Neural cell (in vitro differentiated cells): ENCODE results near the gene SYCN. TPM values are rescaled to one million over a fixed set of nuclear protein-coding genes. Genes with fewer than 3 reads are reported as not detected.

Experiments
- H2AFZ ChIP-seq: fragments of 200-600, 300-800 bp; sonication (generic), shearing (Covaris generic); 2 replicates; pipeline ENCODE4 v1.6.0; 2014; ENCODE audit warnings: low read depth, mild to moderate bottlenecking, antibody characterized with exemption, low read length, moderate library complexity
- H3F3A ChIP-seq: fragments of 200-600 bp; shearing (Covaris generic); 2 replicates; pipeline ENCODE4 v1.6.1; 2016; ENCODE audit warnings: mild to moderate bottlenecking, moderate library complexity, mixed read lengths, antibody characterized with exemption, low read length; ENCODE audit not compliant: insufficient read depth, poor library complexity, severe bottlenecking
- H3K27ac ChIP-seq: fragments of 200-600, 300-800 bp; sonication (generic), shearing (Covaris generic); 2 replicates; pipeline ENCODE4 v1.5.1; 2014; ENCODE audit warnings: mild to moderate bottlenecking, low read length, moderate library complexity
- H3K27me3 ChIP-seq: fragments of 300-800, 200-600 bp; sonication (generic), shearing (Covaris generic); 2 replicates; pipeline ENCODE4 v1.6.0; 2014; ENCODE audit warnings: mild to moderate bottlenecking, low read depth, low read length, moderate library complexity; ENCODE audit not compliant: insufficient read depth
- H3K36me3 ChIP-seq: fragments of 300-800, 200-600 bp; sonication (generic), shearing (Covaris generic); 2 replicates; pipeline ENCODE4 v1.5.1; 2014; ENCODE audit warnings: mild to moderate bottlenecking, antibody characterized with exemption, low read length, moderate library complexity; ENCODE audit not compliant: insufficient read depth
- H3K4me2 ChIP-seq: fragments of 300-800, 200-600 bp; sonication (generic), shearing (Covaris generic); 2 replicates; pipeline ENCODE4 v1.6.0; 2014; ENCODE audit warnings: mild to moderate bottlenecking, low read length
- H3K4me3 ChIP-seq: fragments of 300-800, 200-600 bp; sonication (generic), shearing (Covaris generic); 2 replicates; pipeline ENCODE4 v1.5.1; 2014; ENCODE audit warnings: mild to moderate bottlenecking, low read length, moderate library complexity
- H3K79me2 ChIP-seq: fragments of 200-600 bp; shearing (Covaris generic); replicated peaks from 2 replicates; pipeline ENCODE4 v1.6.0; 2014; ENCODE audit warnings: mild to moderate bottlenecking, low read length, moderate library complexity; ENCODE audit not compliant: insufficient read depth
- H3K9ac ChIP-seq: fragments of 300-800, 200-600 bp; sonication (generic), shearing (Covaris generic); 2 replicates; pipeline ENCODE4 v1.6.1; 2016; ENCODE audit warnings: mild to moderate bottlenecking, low read length, mixed read lengths
- H3K9me2 ChIP-seq: fragments of 200-600 bp; shearing (Covaris generic); 2 replicates; pipeline ENCODE4 v1.6.1; 2016; ENCODE audit warnings: mild to moderate bottlenecking, low read length, mixed read lengths; ENCODE audit not compliant: insufficient read depth
- H3K9me3 ChIP-seq: fragments of 200-600, 300-800 bp; sonication (generic), shearing (Covaris generic); 2 replicates; pipeline ENCODE4 v1.6.1; 2016; ENCODE audit warnings: mild to moderate bottlenecking, mixed run types, low read length, moderate library complexity, mixed read lengths
- H4K20me1 ChIP-seq: fragments of 200-600 bp; shearing (Covaris generic); 2 replicates; pipeline ENCODE4 v1.6.1; 2016; ENCODE audit warnings: mild to moderate bottlenecking, mixed run types; ENCODE audit not compliant: insufficient read depth
- EP300 ChIP-seq: fragments of 450-650 bp; conservative IDR thresholded peaks from 2 replicates; pipeline ENCODE4 v1.6.1; 2014; ENCODE audit warnings: antibody characterized with exemption, mild to moderate bottlenecking, moderate library complexity; ENCODE audit not compliant: poor library complexity, severe bottlenecking
- EZH2 ChIP-seq: fragments of 200-600, 300-800 bp; shearing (Covaris generic), sonication (generic); IDR thresholded peaks from 2 replicates; pipeline ENCODE4 v1.6.1; 2014; ENCODE audit warnings: antibody characterized with exemption, low read length, borderline replicate concordance, mild to moderate bottlenecking; ENCODE audit not compliant: insufficient read depth, poor library complexity, severe bottlenecking
- MXI1 ChIP-seq: fragments of 450-650 bp; conservative IDR thresholded peaks from 2 replicates; pipeline ENCODE4 v1.6.1; 2014; ENCODE audit warnings: antibody characterized with exemption, mild to moderate bottlenecking; ENCODE audit not compliant: poor library complexity, severe bottlenecking
- POLR2AphosphoS5 ChIP-seq: IDR thresholded peaks from 2 replicates; pipeline ENCODE4 v1.6.1; 2012
- RAD21 ChIP-seq: fragments of 450-650 bp; conservative IDR thresholded peaks from 2 replicates; pipeline ENCODE4 v1.6.1; 2014; ENCODE audit warnings: antibody characterized with exemption, mild to moderate bottlenecking, moderate library complexity
- SMC3 ChIP-seq: fragments of 450-650 bp; conservative IDR thresholded peaks from 2 replicates; pipeline ENCODE4 v1.6.1; 2014; ENCODE audit warnings: antibody characterized with exemption, mild to moderate bottlenecking, moderate library complexity; ENCODE audit not compliant: poor library complexity
- TAF1 ChIP-seq: IDR thresholded peaks from 2 replicates; pipeline ENCODE4 v1.6.1; 2012; ENCODE audit warnings: low read depth
- polyA plus RNA-seq: library from polyadenylated mRNA; depleted of rRNA; stranded (reverse); fragments of >200 nt; gene quantifications from 2 replicates; pipeline ENCODE4 v1.2.3, GENCODE V29; 2014
- TF ChIP-seq, protein P1 (sequence below): fragments of 450-650 bp; IDR thresholded peaks from 2 replicates; pipeline ENCODE4 v1.5.1; 2014; ENCODE audit warnings: antibody characterized with exemption, mild to moderate bottlenecking, moderate library complexity; ENCODE audit not compliant: poor library complexity, severe bottlenecking
- TF ChIP-seq, protein P2 (sequence below): IDR thresholded peaks from 2 replicates; pipeline ENCODE4 v1.6.1; 2012; ENCODE audit warnings: borderline replicate concordance

The SYCN gene
- polyA plus RNA-seq, 1 donor from 2014 or later: not detected

DNA sequence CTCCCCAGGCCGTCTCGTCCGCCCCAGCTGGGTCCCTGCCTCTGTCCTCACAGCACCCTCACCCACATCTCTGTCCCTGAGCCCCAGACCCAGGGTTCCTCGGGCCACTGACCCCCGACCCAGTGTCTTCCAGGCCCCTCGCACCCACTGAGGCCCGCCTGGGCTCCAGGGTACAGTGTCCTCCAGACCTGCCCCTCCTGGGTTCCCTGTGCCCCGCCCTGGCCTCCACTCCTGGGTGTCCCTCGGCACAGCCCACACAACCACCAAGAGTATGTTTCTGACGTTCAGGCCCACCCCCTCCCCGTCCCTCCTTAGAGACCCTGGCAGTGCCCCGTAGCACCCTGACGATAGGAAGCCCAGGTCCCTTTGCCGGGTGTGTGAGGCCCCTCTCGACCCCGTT, 29.9 kb downstream of the SYCN start:
- no peaks in the 10 kb centered on the region for H3K36me3 ChIP-seq
- TF ChIP-seq EZH2 (no peak), SMC3 (no peak), EP300 (no peak), MXI1 (no peak)
- TF ChIP-seq, protein P1, sequence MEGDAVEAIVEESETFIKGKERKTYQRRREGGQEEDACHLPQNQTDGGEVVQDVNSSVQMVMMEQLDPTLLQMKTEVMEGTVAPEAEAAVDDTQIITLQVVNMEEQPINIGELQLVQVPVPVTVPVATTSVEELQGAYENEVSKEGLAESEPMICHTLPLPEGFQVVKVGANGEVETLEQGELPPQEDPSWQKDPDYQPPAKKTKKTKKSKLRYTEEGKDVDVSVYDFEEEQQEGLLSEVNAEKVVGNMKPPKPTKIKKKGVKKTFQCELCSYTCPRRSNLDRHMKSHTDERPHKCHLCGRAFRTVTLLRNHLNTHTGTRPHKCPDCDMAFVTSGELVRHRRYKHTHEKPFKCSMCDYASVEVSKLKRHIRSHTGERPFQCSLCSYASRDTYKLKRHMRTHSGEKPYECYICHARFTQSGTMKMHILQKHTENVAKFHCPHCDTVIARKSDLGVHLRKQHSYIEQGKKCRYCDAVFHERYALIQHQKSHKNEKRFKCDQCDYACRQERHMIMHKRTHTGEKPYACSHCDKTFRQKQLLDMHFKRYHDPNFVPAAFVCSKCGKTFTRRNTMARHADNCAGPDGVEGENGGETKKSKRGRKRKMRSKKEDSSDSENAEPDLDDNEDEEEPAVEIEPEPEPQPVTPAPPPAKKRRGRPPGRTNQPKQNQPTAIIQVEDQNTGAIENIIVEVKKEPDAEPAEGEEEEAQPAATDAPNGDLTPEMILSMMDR: no peak
- no peaks in the 10 kb centered on the region for H3K9me2 ChIP-seq

DNA sequence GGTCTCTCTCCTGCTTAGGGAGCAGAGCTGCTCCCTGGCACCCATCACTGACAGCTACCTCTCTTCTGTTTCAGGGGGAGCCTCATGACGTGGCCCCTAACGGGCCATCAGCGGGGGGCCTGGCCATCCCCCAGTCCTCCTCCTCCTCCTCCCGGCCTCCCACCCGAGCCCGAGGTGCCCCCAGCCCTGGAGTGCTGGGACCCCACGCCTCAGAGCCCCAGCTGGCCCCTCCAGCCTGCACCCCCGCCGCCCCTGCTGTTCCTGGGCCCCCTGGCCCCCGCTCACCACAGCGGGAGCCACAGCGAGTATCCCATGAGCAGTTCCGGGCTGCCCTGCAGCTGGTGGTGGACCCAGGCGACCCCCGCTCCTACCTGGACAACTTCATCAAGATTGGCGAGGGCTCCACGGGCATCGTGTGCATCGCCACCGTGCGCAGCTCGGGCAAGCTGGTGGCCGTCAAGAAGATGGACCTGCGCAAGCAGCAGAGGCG, 30.5 kb downstream of the SYCN start:
- Histone ChIP-seq H3K9me2 (no peaks in the 10 kb centered on the region), H2AFZ (no peak overlapping the region), H4K20me1 (no peaks in the 10 kb centered on the region), H3K36me3 (no peaks in the 10 kb centered on the region), H3K4me3 (no peak overlapping the region), H3K9me3 (no peaks in the 10 kb centered on the region), H3K27ac (no peak overlapping the region), H3K4me2 (no peak overlapping the region), H3K79me2 (no peaks in the 10 kb centered on the region), H3K27me3 (no peaks in the 10 kb centered on the region), H3F3A (no peaks in the 10 kb centered on the region), H3K9ac (no peak overlapping the region)
- TF ChIP-seq SMC3: no peak
- TF ChIP-seq EP300: no peak
- TF ChIP-seq TAF1: no peak
- TF ChIP-seq EZH2: no peak
- TF ChIP-seq POLR2AphosphoS5: no peak
- no peak for TF ChIP-seq MXI1
- TF ChIP-seq, protein P1: no peak
- no peak for TF ChIP-seq RAD21
- TF ChIP-seq, protein P2, sequence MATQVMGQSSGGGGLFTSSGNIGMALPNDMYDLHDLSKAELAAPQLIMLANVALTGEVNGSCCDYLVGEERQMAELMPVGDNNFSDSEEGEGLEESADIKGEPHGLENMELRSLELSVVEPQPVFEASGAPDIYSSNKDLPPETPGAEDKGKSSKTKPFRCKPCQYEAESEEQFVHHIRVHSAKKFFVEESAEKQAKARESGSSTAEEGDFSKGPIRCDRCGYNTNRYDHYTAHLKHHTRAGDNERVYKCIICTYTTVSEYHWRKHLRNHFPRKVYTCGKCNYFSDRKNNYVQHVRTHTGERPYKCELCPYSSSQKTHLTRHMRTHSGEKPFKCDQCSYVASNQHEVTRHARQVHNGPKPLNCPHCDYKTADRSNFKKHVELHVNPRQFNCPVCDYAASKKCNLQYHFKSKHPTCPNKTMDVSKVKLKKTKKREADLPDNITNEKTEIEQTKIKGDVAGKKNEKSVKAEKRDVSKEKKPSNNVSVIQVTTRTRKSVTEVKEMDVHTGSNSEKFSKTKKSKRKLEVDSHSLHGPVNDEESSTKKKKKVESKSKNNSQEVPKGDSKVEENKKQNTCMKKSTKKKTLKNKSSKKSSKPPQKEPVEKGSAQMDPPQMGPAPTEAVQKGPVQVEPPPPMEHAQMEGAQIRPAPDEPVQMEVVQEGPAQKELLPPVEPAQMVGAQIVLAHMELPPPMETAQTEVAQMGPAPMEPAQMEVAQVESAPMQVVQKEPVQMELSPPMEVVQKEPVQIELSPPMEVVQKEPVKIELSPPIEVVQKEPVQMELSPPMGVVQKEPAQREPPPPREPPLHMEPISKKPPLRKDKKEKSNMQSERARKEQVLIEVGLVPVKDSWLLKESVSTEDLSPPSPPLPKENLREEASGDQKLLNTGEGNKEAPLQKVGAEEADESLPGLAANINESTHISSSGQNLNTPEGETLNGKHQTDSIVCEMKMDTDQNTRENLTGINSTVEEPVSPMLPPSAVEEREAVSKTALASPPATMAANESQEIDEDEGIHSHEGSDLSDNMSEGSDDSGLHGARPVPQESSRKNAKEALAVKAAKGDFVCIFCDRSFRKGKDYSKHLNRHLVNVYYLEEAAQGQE: no peak

More for the DNA sequence above, 29.9 kb downstream of the SYCN start:
- Histone ChIP-seq H3K79me2 (no peaks in the 10 kb centered on the region), H2AFZ (no peak overlapping the region), H3K4me2 (no peak overlapping the region), H4K20me1 (no peaks in the 10 kb centered on the region), H3K27me3 (no peaks in the 10 kb centered on the region), H3K27ac (no peak overlapping the region), H3K9me3 (no peaks in the 10 kb centered on the region), H3K4me3 (no peak overlapping the region), H3F3A (no peaks in the 10 kb centered on the region), H3K9ac (no peak overlapping the region)
